Kidney (tissue), 14 donors: ENCODE data around the gene CSTPP1. TPM values are rescaled to one million over a fixed set of nuclear protein-coding genes. Genes with fewer than 3 reads are reported as not detected.

Experiments
- DNase-seq, 5 donors: peaks; one replicate each; pipeline ENCODE4 v3.0.0-alpha.2; 2013 to 2020
- FAIRE-seq: peaks from 2 replicates; lab custom pipeline; 2012; peaks lifted over from hg19 to GRCh38; lab: Jason Lieb, UNC
- H3K27ac ChIP-seq, 2 donors: one replicate each; pipeline ENCODE4 v1.7.0; 2013; ENCODE audit warnings: low read depth in 2 of 2, low read length in 2 of 2, inconsistent platforms in 1 of 2
- H3K27me3 ChIP-seq: one replicate; pipeline ENCODE4 v1.7.1; 2013; ENCODE audit warnings: low read length, inconsistent platforms; ENCODE audit not compliant: control insufficient read depth, insufficient read depth
- H3K36me3 ChIP-seq, 3 donors: one replicate each; pipeline versions ENCODE4 v1.7.0 to v1.7.1; 2013; ENCODE audit warnings: low read length in 3 of 3, control low read depth in 1 of 3, inconsistent platforms in 1 of 3; ENCODE audit not compliant: insufficient read depth in 3 of 3, control insufficient read depth in 2 of 3
- H3K4me1 ChIP-seq, 3 donors: one replicate each; pipeline versions ENCODE4 v1.7.0 to v1.7.1; 2013; ENCODE audit warnings: low read length in 3 of 3, inconsistent platforms in 1 of 3, low read depth in 1 of 3; ENCODE audit not compliant: control insufficient read depth in 2 of 3, insufficient read depth in 2 of 3
- H3K4me3 ChIP-seq, 3 donors: one replicate each; pipeline versions ENCODE4 v1.7.0 to v1.8.1; 2013; ENCODE audit warnings: low read length in 3 of 3, control low read depth in 1 of 3, inconsistent platforms in 1 of 3
- H3K9ac ChIP-seq, 3 donors: one replicate each; pipeline versions ENCODE4 v1.7.0 to v1.7.1; 2013; ENCODE audit warnings: low read length in 3 of 3, control low read depth in 1 of 3, inconsistent platforms in 1 of 3
- H3K9me3 ChIP-seq, 3 donors: one replicate each; pipeline versions ENCODE4 v1.7.0 to v1.7.1; 2013; ENCODE audit warnings: low read length in 3 of 3, control low read depth in 1 of 3, inconsistent platforms in 1 of 3; ENCODE audit not compliant: control insufficient read depth in 2 of 3, insufficient read depth in 1 of 3
- CTCF ChIP-seq: IDR thresholded peaks from 3 replicates; pipeline ENCODE4 v1.5.1; 2012; ENCODE audit warnings: mild to moderate bottlenecking, moderate library complexity, borderline replicate concordance; ENCODE audit not compliant: insufficient read depth; ENCODE audit errors: extremely low read depth
- intact Hi-C: fragments of 100-400 bp; cut with DNase I; formaldehyde crosslinking; loops from one replicate; pipeline ENCODE4 v1.11.1; 2022
- polyA plus RNA-seq: library from polyadenylated mRNA; stranded (reverse); fragments of 350-450 nt; fragmentation: Illumina TruSeq; extraction: RNeasy Lipid Tissue Mini Kit (QIAGEN cat#74804); gene quantifications from one replicate; pipeline ENCODE4 v1.2.3, GENCODE V29; 2014; ENCODE audit warnings: low read depth, low replicate concordance; ENCODE audit not compliant: insufficient read depth
- total RNA-seq: library from RNA; stranded (reverse); fragmentation: NEBNext Ultra II Directional; extraction: Animal tissue kit (Norgen Biotek cat#: 25700); gene quantifications from one replicate; pipeline ENCODE4 v1.2.1, GENCODE V29; 2021
- donor health status: control.
- donor health status: control.
- donor health status: control.
- donor health status: control.
- donor health status: control.
- donor health status: DM: yes; HTN: yes; CAD: no.
- donor health status: Normal renal cell carcinoma (clear cell type).

CSTPP1 gene
- total and polyA plus RNA-seq, 2 donors from 2014 or later, result 37.4 to 50.3 TPM

GRCh38 chr11:47178737-47179654 is 242.4 kb downstream of the CSTPP1 start:
- Histone ChIP-seq H3K27me3 (no peaks in the 10 kb centered on the region), H3K9ac (no peak overlapping the region), H3K36me3 (peaks cover 2 to 16% (median 8%) of the 10 kb centered on the region in 3 donors), H3K27ac (no peak overlapping the region), H3K9me3 (no peaks in the 10 kb centered on the region), H3K4me1 (peaks cover 4 to 22% (median 16%) of the 10 kb centered on the region in 3 donors), H3K4me3 (no peak overlapping the region)
- intact Hi-C loops, result no loop called here
- FAIRE-seq (no peak), DNase-seq (no peak)
- TF ChIP-seq CTCF, result no peak

- Histone ChIP-seq H3K9ac (no peak overlapping the region), H3K36me3 (peaks cover 2 to 16% (median 8%) of the 10 kb centered on the region in 3 donors), H3K4me3 (no peak overlapping the region), H3K27me3 (no peaks in the 10 kb centered on the region), H3K4me1 (peaks cover 4 to 22% (median 21%) of the 10 kb centered on the region in 3 donors), H3K9me3 (no peaks in the 10 kb centered on the region), H3K27ac (no peak overlapping the region)
- intact Hi-C loops, result no loop called here
- TF ChIP-seq CTCF, result peak; percentile 33
- DNase-seq (peak in 1 of 5 donors; percentile 40), FAIRE-seq (no peak)
Observed at GRCh38 chr11:47179655-47179991, 243.1 kb downstream of the CSTPP1 start.

- H3K9me3 ChIP-seq, result no peaks in the 10 kb centered on the region
- DNase-seq (no peak), FAIRE-seq (no peak)
- H3K36me3 ChIP-seq, result peaks cover 0 to 10% (median 2%) of the 10 kb centered on the region in 3 donors
- no peak for TF ChIP-seq CTCF
- H3K4me3 ChIP-seq, result no peak overlapping the region
- H3K27ac ChIP-seq, result no peak overlapping the region
- intact Hi-C loops, result no loop called here
- H3K27me3 ChIP-seq, result no peaks in the 10 kb centered on the region
- H3K4me1 ChIP-seq, result peaks cover 4 to 20% (median 19%) of the 10 kb centered on the region in 3 donors
- H3K9ac ChIP-seq, result no peak overlapping the region
Observed at GRCh38 chr11:47180006-47180787, 243.6 kb downstream of the CSTPP1 start.
